GM19328 (cell line): Measurements from ENCODE around the gene N4BP3.

ENCODE experiments used
- ATAC-seq: cut with Tn5 transposase; IDR thresholded peaks from one replicate; pipeline ENCODE4 v1.9.1; 2021; ENCODE audit warnings: mild to moderate bottlenecking, moderate library complexity; ENCODE audit not compliant: unreplicated experiment

N4BP3 gene

GRCh38 chr5:178145965-178146820 is 32.9 kb downstream of the N4BP3 start:
- no peak for ATAC-seq

GRCh38 chr5:178147406-178147805 is 34.1 kb downstream of the N4BP3 start:
- no peak for ATAC-seq

- ATAC-seq: no peak
Measured at GRCh38 chr5:178149199-178149932, 36.0 kb downstream of the N4BP3 start.

DNA sequence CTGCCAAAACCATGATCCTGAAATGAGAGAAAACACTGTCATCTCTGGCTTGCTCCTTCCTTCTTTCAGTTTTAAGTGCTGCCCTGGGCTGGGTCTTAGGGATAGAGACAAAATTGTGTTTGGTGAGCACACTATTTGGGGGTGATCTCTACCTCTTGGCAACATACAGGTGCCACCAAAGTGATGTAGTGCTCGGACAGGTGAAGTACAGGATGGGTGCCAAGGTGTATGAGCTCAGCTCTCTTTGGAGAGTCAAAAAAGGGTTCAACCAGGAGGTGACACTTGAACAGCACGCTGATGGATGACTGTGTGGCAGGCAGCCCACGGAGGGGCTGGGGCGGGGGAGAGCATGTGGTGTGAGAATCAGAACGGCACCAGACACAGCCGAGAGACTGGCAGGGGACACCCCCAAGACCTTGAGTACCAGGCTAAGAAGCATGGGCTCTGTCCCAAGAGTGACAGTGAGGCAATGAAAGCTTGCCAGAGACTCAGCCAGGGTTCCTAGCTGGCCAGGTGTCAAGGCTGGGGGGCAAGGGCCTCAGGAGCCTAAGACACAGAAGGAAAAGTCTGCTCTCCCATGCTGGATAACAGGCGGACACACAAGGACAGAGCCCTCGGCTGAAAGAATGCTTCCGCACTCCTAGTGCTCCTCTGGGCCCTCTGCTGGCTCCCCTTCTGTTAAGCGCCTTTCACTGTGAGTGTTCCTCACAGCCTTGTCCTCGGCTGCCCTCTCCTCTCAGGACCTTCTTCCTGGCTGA is 37.8 kb downstream of the N4BP3 start:
- no peak for ATAC-seq

- no peak for ATAC-seq
Measured at GRCh38 chr5:178152491-178153444, 39.4 kb downstream of the N4BP3 start.

DNA sequence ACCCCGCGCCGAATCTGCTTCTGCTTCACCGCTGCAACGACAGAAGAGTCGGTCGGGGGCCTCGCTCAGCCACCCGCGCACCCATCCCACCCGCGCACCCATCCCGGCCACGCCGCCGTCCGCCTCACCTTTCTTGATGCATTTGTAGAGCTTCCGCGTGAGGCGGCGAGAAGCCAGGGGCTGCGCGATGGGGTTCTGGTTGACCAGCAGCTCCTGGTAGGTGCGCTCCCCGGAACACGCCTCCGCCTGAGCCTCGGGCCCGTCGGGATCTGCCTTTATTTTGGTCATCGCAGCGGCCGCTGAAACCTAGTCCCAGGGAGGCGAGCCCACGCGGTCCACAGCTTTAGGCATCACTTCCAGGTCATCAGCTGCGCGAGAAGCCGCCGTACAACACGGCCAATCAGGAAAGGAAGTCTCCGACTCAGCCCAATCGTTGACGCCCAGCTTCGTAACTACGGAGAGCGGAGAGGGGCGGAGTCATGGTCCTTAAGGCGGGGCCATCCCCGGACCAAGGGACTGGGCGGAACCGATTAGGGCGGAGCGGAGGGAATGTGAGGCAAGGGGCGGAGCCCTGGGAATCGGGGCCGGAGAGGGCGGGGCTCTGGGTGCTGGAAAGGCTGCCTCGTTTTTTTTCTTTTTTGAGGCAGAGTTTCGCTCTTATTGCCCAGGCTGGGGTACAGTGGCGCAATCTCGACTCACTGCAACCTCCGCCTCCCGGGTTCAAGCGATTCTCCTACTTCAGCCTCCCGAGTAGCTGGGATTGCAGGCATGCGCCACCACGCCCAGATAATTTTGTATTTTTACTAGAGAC is 40.4 kb downstream of the N4BP3 start, which contains the start of gene NHP2:
Gene NHP2, minus strand, starts transcription at position 356 of the 811 bp plus-strand sequence. Its CDS starts 68 bp downstream, at position 288.
- ATAC-seq: peak; percentile 97

- no peak for ATAC-seq
Measured at GRCh38 chr5:178155065-178155464, 41.7 kb downstream of the N4BP3 start.

DNA sequence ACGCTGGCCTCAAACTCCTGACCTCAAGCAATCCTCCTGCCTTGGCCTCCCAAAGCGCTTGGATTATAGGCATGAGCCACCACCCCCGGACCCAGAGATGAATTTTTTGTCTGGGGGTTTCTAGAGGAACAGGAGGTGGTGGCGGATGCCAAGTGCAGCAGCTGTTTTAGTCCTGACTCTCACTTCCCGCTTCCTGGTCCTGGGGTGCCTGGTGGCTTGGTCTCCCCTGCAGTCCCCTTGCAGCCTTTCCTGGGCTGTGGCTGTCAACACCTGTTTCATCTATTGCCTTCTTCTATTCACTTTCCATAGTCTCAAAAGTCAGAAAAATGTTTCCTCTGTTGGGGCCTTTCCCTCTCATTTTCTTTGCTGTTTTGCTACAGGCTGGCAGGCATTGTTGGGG is 46.8 kb downstream of the N4BP3 start:
- no peak for ATAC-seq

DNA sequence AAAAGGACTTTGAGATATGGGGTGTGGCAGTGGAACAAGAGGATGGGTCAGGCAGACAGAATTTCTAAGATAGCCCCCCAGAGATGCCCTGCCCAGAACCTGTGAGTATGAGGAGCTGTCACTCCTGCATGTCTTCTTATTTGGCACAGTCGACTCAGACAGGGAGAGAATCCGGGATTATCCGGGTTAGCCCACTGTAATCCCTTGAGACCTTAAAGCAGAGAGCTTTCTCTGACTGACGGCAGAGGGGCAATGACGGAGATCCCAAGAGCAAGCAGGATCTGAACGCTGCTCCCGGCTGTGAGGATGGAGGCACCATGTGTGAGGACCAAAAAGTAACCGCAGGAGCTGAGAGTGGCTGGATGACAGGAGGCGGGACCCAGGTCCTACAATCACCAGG is 49.1 kb downstream of the N4BP3 start:
- no peak for ATAC-seq

DNA sequence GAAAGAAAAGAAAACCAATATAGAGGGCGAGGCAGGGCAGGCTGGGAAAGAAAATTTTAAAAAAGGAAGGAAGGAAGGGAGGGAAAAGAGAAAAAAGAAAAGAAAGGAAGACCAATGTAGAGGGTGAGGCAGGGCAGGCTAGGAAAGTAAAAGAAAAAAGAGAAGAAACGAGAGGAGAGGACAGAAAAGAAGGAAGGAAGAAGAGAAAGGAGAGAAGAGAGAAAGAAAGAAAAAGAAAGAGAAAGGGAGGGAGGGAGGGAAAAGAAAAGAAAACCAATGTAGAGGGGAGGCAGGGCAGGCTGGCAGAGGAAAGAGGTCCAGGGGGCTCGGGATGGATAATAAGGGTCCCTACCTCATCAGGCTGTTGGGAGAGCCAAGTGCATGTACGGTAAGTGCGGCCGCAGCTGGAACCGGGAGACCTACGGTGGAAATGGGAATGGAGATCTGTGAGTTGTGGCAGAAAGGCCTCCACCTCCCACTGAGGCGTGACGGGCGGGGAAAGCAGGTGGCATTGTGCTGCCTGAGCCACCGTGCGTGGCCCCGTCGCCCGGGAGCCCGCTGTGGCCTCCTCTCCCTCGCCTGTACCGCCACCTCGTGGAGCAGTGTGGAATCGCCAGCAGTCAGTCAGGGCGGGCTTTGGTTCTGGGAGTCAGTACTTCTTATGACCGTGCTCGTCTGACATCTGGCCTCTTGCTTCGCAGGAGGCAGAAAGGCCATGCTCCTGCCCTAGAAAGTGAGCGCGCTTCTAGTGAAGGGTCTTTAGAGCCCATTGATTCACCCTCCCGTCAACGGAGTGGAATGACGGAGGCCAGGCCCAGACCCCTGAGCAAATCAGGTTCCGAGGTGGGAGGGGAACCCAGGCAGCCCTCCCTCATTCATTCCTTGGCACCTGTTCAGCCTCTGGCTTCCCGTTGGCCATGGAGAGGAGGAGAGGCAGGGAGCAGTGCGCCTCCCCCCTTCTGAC is 50.7 kb downstream of the N4BP3 start:
- peak; percentile 83 for ATAC-seq

DNA sequence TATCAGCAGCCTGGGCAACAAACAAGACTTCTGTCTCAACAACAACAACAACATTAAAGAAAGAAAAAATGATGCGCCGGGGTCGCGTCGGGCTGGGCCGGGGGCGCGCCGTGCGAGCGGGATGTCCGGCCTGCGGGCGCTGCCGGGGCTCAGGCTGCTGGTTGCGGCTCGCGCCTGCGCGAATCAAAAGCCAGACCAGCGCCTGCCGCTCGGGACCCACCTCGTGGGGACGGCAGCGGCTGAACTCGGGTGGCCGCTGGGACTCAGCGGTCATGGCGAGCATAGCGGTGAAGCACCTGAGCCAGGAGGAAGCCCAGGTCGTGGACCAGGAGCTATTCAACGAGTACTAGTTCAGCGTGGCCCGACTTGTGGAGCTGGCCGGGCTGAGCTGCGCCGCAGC is 52.2 kb downstream of the N4BP3 start:
- no peak for ATAC-seq

DNA sequence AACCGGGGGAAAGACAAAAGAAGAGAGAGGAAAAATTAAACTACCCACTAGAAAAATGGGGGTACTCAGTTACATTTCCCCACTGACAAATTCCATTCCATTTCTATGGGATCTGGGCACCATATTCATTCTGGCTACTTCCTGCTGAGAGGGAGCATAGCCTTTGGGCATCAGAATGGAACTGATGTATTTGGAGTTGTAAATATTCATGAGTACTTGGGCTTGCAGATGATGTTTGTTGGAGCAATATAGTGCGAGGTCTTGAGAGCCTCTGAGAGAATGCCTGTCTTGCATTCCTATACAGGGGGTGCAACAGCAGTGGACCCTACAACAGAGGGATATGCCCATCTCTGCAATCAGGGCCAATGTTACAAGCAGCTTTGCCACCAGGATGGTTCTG is 57.1 kb downstream of the N4BP3 start:
- ATAC-seq: no peak

- ATAC-seq: no peak
Measured at GRCh38 chr5:178174456-178174855, 61.1 kb downstream of the N4BP3 start.
